ENCODE results near the gene DNAH5. TPM values are rescaled to one million over a fixed set of nuclear protein-coding genes. Genes with fewer than 3 reads are reported as not detected.

DNAH5 gene
- total RNA-seq, 1 donor from 2014 or later, result 0.20 TPM

GRCh38 chr5:13698885-13699284 lies 245.6 kb downstream of the DNAH5 start:
- Mint-ChIP-seq H3K9me3 (ENCODE audit: unreplicated experiment) (no peaks in the 10 kb centered on the region), H3K27ac (ENCODE audit: unreplicated experiment) (no peak overlapping the region), H3K36me3 (ENCODE audit: unreplicated experiment) (no peaks in the 10 kb centered on the region), H3K27me3 (ENCODE audit: unreplicated experiment) (peaks cover 1% of the 10 kb centered on the region), H3K4me1 (ENCODE audit: low read depth, unreplicated experiment) (no peaks in the 10 kb centered on the region), H3K4me3 (ENCODE audit: unreplicated experiment) (no peak overlapping the region)
- no peak for DNase-seq
- no peak for TF ChIP-seq CTCF (IDR thresholded peaks at IDR 0.05; ENCODE audit: partially characterized antibody, unreplicated experiment)

GRCh38 chr5:13695076-13695712 lies 249.3 kb downstream of the DNAH5 start:
- DNase-seq, result no peak
- no peaks in the 10 kb centered on the region for H3K36me3 Mint-ChIP-seq (ENCODE audit: unreplicated experiment)
- peaks cover 3% of the 10 kb centered on the region for H3K9me3 Mint-ChIP-seq (ENCODE audit: unreplicated experiment)
- H3K4me1 Mint-ChIP-seq (ENCODE audit: low read depth, unreplicated experiment), result peaks cover 1% of the 10 kb centered on the region
- H3K27ac Mint-ChIP-seq (ENCODE audit: unreplicated experiment), result no peak overlapping the region
- no peak overlapping the region for H3K4me3 Mint-ChIP-seq (ENCODE audit: unreplicated experiment)
- H3K27me3 Mint-ChIP-seq (ENCODE audit: unreplicated experiment), result no peaks in the 10 kb centered on the region
- TF ChIP-seq CTCF (IDR thresholded peaks at IDR 0.05; ENCODE audit: partially characterized antibody, unreplicated experiment), result no peak

GRCh38 chr5:13692172-13692571 lies 252.3 kb downstream of the DNAH5 start:
- H3K36me3 Mint-ChIP-seq (ENCODE audit: unreplicated experiment), result peaks cover 9% of the 10 kb centered on the region
- peak overlapping the region; percentile 25 for H3K27ac Mint-ChIP-seq (ENCODE audit: unreplicated experiment)
- H3K4me1 Mint-ChIP-seq (ENCODE audit: low read depth, unreplicated experiment), result peaks cover 1% of the 10 kb centered on the region
- H3K9me3 Mint-ChIP-seq (ENCODE audit: unreplicated experiment), result peaks cover 3% of the 10 kb centered on the region
- DNase-seq, result no peak
- H3K4me3 Mint-ChIP-seq (ENCODE audit: unreplicated experiment), result no peak overlapping the region
- no peaks in the 10 kb centered on the region for H3K27me3 Mint-ChIP-seq (ENCODE audit: unreplicated experiment)
- no peak for TF ChIP-seq CTCF (IDR thresholded peaks at IDR 0.05; ENCODE audit: partially characterized antibody, unreplicated experiment)

- Mint-ChIP-seq H3K4me1 (ENCODE audit: low read depth, unreplicated experiment) (no peaks in the 10 kb centered on the region), H3K27me3 (ENCODE audit: unreplicated experiment) (peaks cover 2% of the 10 kb centered on the region), H3K9me3 (ENCODE audit: unreplicated experiment) (peaks cover 2% of the 10 kb centered on the region), H3K4me3 (ENCODE audit: unreplicated experiment) (no peak overlapping the region), H3K27ac (ENCODE audit: unreplicated experiment) (no peak overlapping the region), H3K36me3 (ENCODE audit: unreplicated experiment) (peaks cover 3% of the 10 kb centered on the region)
- no peak for TF ChIP-seq CTCF (IDR thresholded peaks at IDR 0.05; ENCODE audit: partially characterized antibody, unreplicated experiment)
- no peak for DNase-seq
Observed at GRCh38 chr5:13676531-13676930, 268.0 kb downstream of the DNAH5 start.

- peaks cover 8% of the 10 kb centered on the region for H3K36me3 Mint-ChIP-seq (ENCODE audit: unreplicated experiment)
- no peak for DNase-seq
- no peak for TF ChIP-seq CTCF (IDR thresholded peaks at IDR 0.05; ENCODE audit: partially characterized antibody, unreplicated experiment)
- no peak overlapping the region for H3K27ac Mint-ChIP-seq (ENCODE audit: unreplicated experiment)
- H3K4me3 Mint-ChIP-seq (ENCODE audit: unreplicated experiment), result no peak overlapping the region
- H3K27me3 Mint-ChIP-seq (ENCODE audit: unreplicated experiment), result peaks cover 2% of the 10 kb centered on the region
- no peaks in the 10 kb centered on the region for H3K9me3 Mint-ChIP-seq (ENCODE audit: unreplicated experiment)
- no peaks in the 10 kb centered on the region for H3K4me1 Mint-ChIP-seq (ENCODE audit: low read depth, unreplicated experiment)
Observed at GRCh38 chr5:13674391-13674790, 270.1 kb downstream of the DNAH5 start.
